Stimulated activated CD8-positive, alpha-beta memory T cell treated with anti-CD3 and anti-CD28 coated beads, Interleukin-12 subunit alpha, Interleukin-12 subunit beta, amount 100 ng/mL, for 1 hour (primary cell): ENCODE data around the gene BDKRB1.

Experiments used
- DNase-seq: peaks from one replicate; pipeline ENCODE4 v3.0.0-alpha.2; 2020; ENCODE audit warnings: low read depth

Gene BDKRB1

GRCh38 chr14:96281486-96281885, 25.5 kb downstream of the BDKRB1 start:
- DNase-seq: no peak

- DNase-seq: no peak
These were observed 28.0 kb downstream of the BDKRB1 start for GRCh38 chr14:96284008-96284407.

GRCh38 chr14:96284430-96284829, 28.4 kb downstream of the BDKRB1 start:
- no peak for DNase-seq

- no peak for DNase-seq
These were observed 29.7 kb downstream of the BDKRB1 start for GRCh38 chr14:96285667-96286066.

- no peak for DNase-seq
These were observed 30.2 kb downstream of the BDKRB1 start for GRCh38 chr14:96286251-96286650.

GRCh38 chr14:96287856-96288255, 31.8 kb downstream of the BDKRB1 start:
- DNase-seq: no peak

GRCh38 chr14:96294246-96294645, 38.2 kb downstream of the BDKRB1 start:
- no peak for DNase-seq

- no peak for DNase-seq
These were observed 41.0 kb downstream of the BDKRB1 start for GRCh38 chr14:96297000-96297399.

- no peak for DNase-seq
These were observed 42.0 kb downstream of the BDKRB1 start for GRCh38 chr14:96297997-96298515.

GRCh38 chr14:96299441-96299840, 43.4 kb downstream of the BDKRB1 start:
- no peak for DNase-seq

- DNase-seq: no peak
These were observed 48.0 kb downstream of the BDKRB1 start for GRCh38 chr14:96303981-96304380.

- DNase-seq: no peak
These were observed 48.9 kb downstream of the BDKRB1 start for GRCh38 chr14:96304956-96305355.

- DNase-seq: no peak
These were observed 51.4 kb downstream of the BDKRB1 start for GRCh38 chr14:96307434-96307833.

- DNase-seq: no peak
These were observed 53.3 kb downstream of the BDKRB1 start for GRCh38 chr14:96309133-96309895.

- DNase-seq: no peak
These were observed 53.9 kb downstream of the BDKRB1 start for GRCh38 chr14:96309896-96310330.

- no peak for DNase-seq
These were observed 54.9 kb downstream of the BDKRB1 start for GRCh38 chr14:96310906-96311305.
